ENCODE results near the gene TLK1.
A peak's percentile ranks its signal among the peaks of the same experiment; 100 is the strongest.

The TLK1 gene

GRCh38 chr2:170991398-170992182, 169.1 kb downstream of the TLK1 start:
- no peak for DNase-seq (ENCODE audit: low read depth in 1 of 2, low spot score in 1 of 2)
- no peak for TF ChIP-seq JUND (IDR thresholded peaks at IDR 0.05; ENCODE audit: low read depth)
- in situ Hi-C loops (cut with HindIII; ENCODE audit: low pct_unique_long_range_greater_than_20kb, low sequenced_read_pairs), result no loop called here

- in situ Hi-C loops (cut with HindIII; ENCODE audit: low pct_unique_long_range_greater_than_20kb, low sequenced_read_pairs), result no loop called here
- no peak for TF ChIP-seq JUND (IDR thresholded peaks at IDR 0.05; ENCODE audit: low read depth)
- DNase-seq (ENCODE audit: low read depth in 1 of 2, low spot score in 1 of 2), result no peak
Observed at GRCh38 chr2:170986566-170987258, 174.0 kb downstream of the TLK1 start.

GRCh38 chr2:170985407-170985806, 175.3 kb downstream of the TLK1 start:
- no peak for DNase-seq (ENCODE audit: low read depth in 1 of 2, low spot score in 1 of 2)
- TF ChIP-seq JUND (IDR thresholded peaks at IDR 0.05; ENCODE audit: low read depth), result no peak
- in situ Hi-C loops (cut with HindIII; ENCODE audit: low pct_unique_long_range_greater_than_20kb, low sequenced_read_pairs), result no loop called here

- in situ Hi-C loops (cut with HindIII; ENCODE audit: low pct_unique_long_range_greater_than_20kb, low sequenced_read_pairs), result no loop called here
- no peak for TF ChIP-seq JUND (IDR thresholded peaks at IDR 0.05; ENCODE audit: low read depth)
- no peak for DNase-seq (ENCODE audit: low read depth in 1 of 2, low spot score in 1 of 2)
Observed at GRCh38 chr2:170984079-170984478, 176.6 kb downstream of the TLK1 start.

- no peak for TF ChIP-seq JUND (IDR thresholded peaks at IDR 0.05; ENCODE audit: low read depth)
- DNase-seq (ENCODE audit: low read depth in 1 of 2, low spot score in 1 of 2), result no peak
- in situ Hi-C loops (cut with HindIII; ENCODE audit: low pct_unique_long_range_greater_than_20kb, low sequenced_read_pairs), result no loop called here
Observed at GRCh38 chr2:170975943-170976270, 184.8 kb downstream of the TLK1 start.

GRCh38 chr2:170975127-170975942, 185.4 kb downstream of the TLK1 start:
- in situ Hi-C loops (cut with HindIII; ENCODE audit: low pct_unique_long_range_greater_than_20kb, low sequenced_read_pairs), result no loop called here
- TF ChIP-seq JUND (IDR thresholded peaks at IDR 0.05; ENCODE audit: low read depth), result no peak
- DNase-seq (ENCODE audit: low read depth in 1 of 2, low spot score in 1 of 2), result no peak

- no peak for TF ChIP-seq JUND (IDR thresholded peaks at IDR 0.05; ENCODE audit: low read depth)
- peak; percentile 72 to 91 for DNase-seq (ENCODE audit: low read depth in 1 of 2, low spot score in 1 of 2)
- in situ Hi-C loops (cut with HindIII; ENCODE audit: low pct_unique_long_range_greater_than_20kb, low sequenced_read_pairs), result no loop called here
Observed at GRCh38 chr2:170974304-170974993, 186.2 kb downstream of the TLK1 start.

GRCh38 chr2:170973492-170974303, 187.0 kb downstream of the TLK1 start:
- TF ChIP-seq JUND (IDR thresholded peaks at IDR 0.05; ENCODE audit: low read depth), result no peak
- DNase-seq (ENCODE audit: low read depth in 1 of 2, low spot score in 1 of 2), result peak; percentile 54 to 84
- in situ Hi-C loops (cut with HindIII; ENCODE audit: low pct_unique_long_range_greater_than_20kb, low sequenced_read_pairs), result no loop called here

GRCh38 chr2:170973225-170973491, 187.5 kb downstream of the TLK1 start:
- DNase-seq (ENCODE audit: low read depth in 1 of 2, low spot score in 1 of 2), result peak in 1 of 2 experiments; percentile 92
- TF ChIP-seq JUND (IDR thresholded peaks at IDR 0.05; ENCODE audit: low read depth), result no peak
- in situ Hi-C loops (cut with HindIII; ENCODE audit: low pct_unique_long_range_greater_than_20kb, low sequenced_read_pairs), result no loop called here

- TF ChIP-seq JUND (IDR thresholded peaks at IDR 0.05; ENCODE audit: low read depth), result no peak
- DNase-seq (ENCODE audit: low read depth in 1 of 2, low spot score in 1 of 2), result peak in 1 of 2 experiments; percentile 18
- in situ Hi-C loops (cut with HindIII; ENCODE audit: low pct_unique_long_range_greater_than_20kb, low sequenced_read_pairs), result no loop called here
Observed at GRCh38 chr2:170972296-170973224, 188.1 kb downstream of the TLK1 start.

- TF ChIP-seq JUND (IDR thresholded peaks at IDR 0.05; ENCODE audit: low read depth), result no peak
- DNase-seq (ENCODE audit: low read depth in 1 of 2, low spot score in 1 of 2), result no peak
- in situ Hi-C loops (cut with HindIII; ENCODE audit: low pct_unique_long_range_greater_than_20kb, low sequenced_read_pairs), result no loop called here
Observed at GRCh38 chr2:170971071-170971470, 189.6 kb downstream of the TLK1 start.
